A549 (cell line): ENCODE data around the gene ACAD10. TPM values are rescaled to one million over a fixed set of nuclear protein-coding genes. Genes with fewer than 3 reads are reported as not detected.
A peak's percentile ranks its signal among the peaks of the same experiment; 100 is the strongest.
"Not testable (repeated sequence)": the region's sequence is repeated elsewhere in the genome, so short reads cannot be mapped to it uniquely, and the experiment has no call there.

Source experiments
- ATAC-seq, 2 experiments: fragments of 200-7000 bp in 1 of 2; fragments of >200 bp in 1 of 2; cut with Nextera tagmentation in 1 of 2; cut with Tn5 transposase in 1 of 2; 3 replicates each; pipeline versions ENCODE4 v1.8.0 to v1.9.1; 2018 to 2020; ENCODE audit warnings: mild to moderate bottlenecking in 1 of 2, moderate library complexity in 1 of 2
- CTCF ChIA-PET: fragments of 300-600 bp; sonication (Branson Sonifier 250); formaldehyde crosslinking; extraction: SDS; loops from one replicate; lab custom pipeline; 2021; ENCODE audit warnings: antibody characterized with exemption, inconsistent platforms; lab: Yijun Ruan, JAX
- POLR2A ChIA-PET: fragments of 350-600 bp; formaldehyde crosslinking; extraction: SDS; loops from one replicate; lab custom pipeline; 2021; ENCODE audit warnings: antibody characterized with exemption, inconsistent platforms; lab: Yijun Ruan, JAX
- DNase-seq, 2 experiments: peaks; one replicate each; pipeline versions ENCODE4 v3.0.0 to v3.0.0-alpha.2; 2011 to 2016; ENCODE audit warnings: low read depth in 1 of 2, low spot score in 1 of 2
- FAIRE-seq: peaks from 2 replicates; lab custom pipeline; 2011; peaks lifted over from hg19 to GRCh38; lab: Jason Lieb, UNC
- H3K27ac ChIP-seq, 2 experiments: fragments of >200 bp; sonication (Bioruptor Twin); formaldehyde crosslinking; 3 replicates each; pipeline ENCODE4 v1.5.1; 2016 to 2017
- H3K4me1 ChIP-seq: fragments of >200 bp; sonication (Bioruptor Twin); formaldehyde crosslinking; 3 replicates; pipeline ENCODE4 v1.6.1; 2016
- H3K4me2 ChIP-seq: fragments of >200 bp; sonication (Bioruptor Twin); formaldehyde crosslinking; 3 replicates; pipeline ENCODE4 v1.6.1; 2016
- H3K4me3 ChIP-seq: fragments of >200 bp; sonication (Bioruptor Twin); formaldehyde crosslinking; 3 replicates; pipeline ENCODE4 v1.5.1; 2016
- H3K9me3 ChIP-seq: fragments of >200 bp; sonication (Bioruptor Twin); formaldehyde crosslinking; 3 replicates; pipeline ENCODE4 v1.6.1; 2016
- BHLHE40 ChIP-seq: IDR thresholded peaks from 2 replicates; pipeline ENCODE4 v1.6.1; 2012; ENCODE audit warnings: low read depth, low read length, inconsistent platforms
- CHD2 ChIP-seq: fragments of 150-350 bp; IDR thresholded peaks from 2 replicates; pipeline ENCODE4 v1.6.1; 2014; ENCODE audit warnings: low read length; ENCODE audit not compliant: partially characterized antibody
- EHF ChIP-seq: fragments of 250-450 bp; sonication (Bioruptor Pico); IDR thresholded peaks from 2 replicates; pipeline ENCODE4 v1.5.0; 2020; ENCODE audit warnings: mild to moderate bottlenecking
- FOSB ChIP-seq: fragments of 250-450 bp; sonication (Bioruptor Pico); IDR thresholded peaks from 2 replicates; pipeline ENCODE4 v1.5.0; 2020; ENCODE audit warnings: mild to moderate bottlenecking, moderate library complexity
- HEYL ChIP-seq: fragments of 250-450 bp; sonication (Bioruptor Pico); IDR thresholded peaks from 2 replicates; pipeline ENCODE4 v1.8.0; 2021; ENCODE audit warnings: mild to moderate bottlenecking, moderate library complexity
- HOXA7 ChIP-seq: fragments of 250-450 bp; sonication (Bioruptor Pico); IDR thresholded peaks from 2 replicates; pipeline ENCODE4 v1.5.0; 2020; ENCODE audit warnings: mild to moderate bottlenecking, moderate library complexity
- JUN ChIP-seq, 2 experiments: fragments of >200 bp; sonication (Bioruptor Twin); formaldehyde crosslinking; IDR thresholded peaks; 2 replicates in 1 of 2; 3 replicates in 1 of 2; pipeline ENCODE4 v1.6.1; 2016 to 2017
- KDM1A ChIP-seq: fragments of 200-600 bp; sonication (generic); IDR thresholded peaks from 2 replicates; pipeline ENCODE4 v1.6.1; 2016; ENCODE audit warnings: low read depth, mild to moderate bottlenecking
- KDM5A ChIP-seq: fragments of 200-600 bp; sonication (generic); IDR thresholded peaks from 2 replicates; pipeline ENCODE4 v1.6.1; 2016; ENCODE audit warnings: antibody characterized with exemption, mild to moderate bottlenecking
- MAZ ChIP-seq: fragments of 150-350 bp; IDR thresholded peaks from 2 replicates; pipeline ENCODE4 v1.6.1; 2014; ENCODE audit warnings: antibody characterized with exemption, low read depth, low read length, borderline replicate concordance
- MYC ChIP-seq: IDR thresholded peaks from 2 replicates; pipeline ENCODE4 v1.6.1; 2012; ENCODE audit warnings: mild to moderate bottlenecking, inconsistent platforms, low read length, improper control_type of control experiment, borderline replicate concordance
- NPAS2 ChIP-seq: fragments of 250-450 bp; sonication (Bioruptor Pico); IDR thresholded peaks from 2 replicates; pipeline ENCODE4 v1.8.0; 2022; ENCODE audit warnings: mild to moderate bottlenecking, moderate library complexity, borderline replicate concordance
- POLR2A ChIP-seq: IDR thresholded peaks from 2 replicates; pipeline ENCODE4 v1.6.1; 2012; ENCODE audit warnings: mild to moderate bottlenecking, low read length
- RARB ChIP-seq: fragments of 250-450 bp; sonication (Bioruptor Pico); IDR thresholded peaks from 2 replicates; pipeline ENCODE4 v1.8.0; 2021; ENCODE audit warnings: mild to moderate bottlenecking, moderate library complexity
- ZC3H11A ChIP-seq: fragments of 450-650 bp; IDR thresholded peaks from 2 replicates; pipeline ENCODE4 v1.6.1; 2014; ENCODE audit warnings: antibody characterized with exemption, mild to moderate bottlenecking
- WGBS: methylation state at CpG from one replicate; pipeline ENCODE4 v1.1.6; 2017; ENCODE audit errors: missing lambda C conversion rate; 5-methylcytosine and 5-hydroxymethylcytosine counted together
- polyA plus RNA-seq, 4 experiments: library from polyadenylated mRNA; depleted of rRNA in 3 of 4; stranded (reverse); fragments of >200 nt; fragmentation: RNase III in 1 of 4; extraction: RNeasy Plus Mini Kit Qiagen cat#74134 plus additional on column Dnase treatment in 1 of 4; gene quantifications; 2 replicates in 3 of 4; 3 replicates in 1 of 4; pipeline ENCODE4 v1.2.3, GENCODE V29; 2011 to 2017
- TF ChIP-seq, protein P1 (sequence below): fragments of >200 bp; sonication (Bioruptor Twin); formaldehyde crosslinking; IDR thresholded peaks from 3 replicates; pipeline ENCODE4 v1.6.1; 2016
- TF ChIP-seq, protein P2 (sequence below): fragments of 150-350 bp; IDR thresholded peaks from 2 replicates; pipeline ENCODE4 v1.6.1; 2014; ENCODE audit warnings: low read depth, mild to moderate bottlenecking, low read length
- TF ChIP-seq, protein P3 (sequence below): IDR thresholded peaks from 2 replicates; pipeline ENCODE4 v1.6.1; 2012
- TF ChIP-seq, protein P4 (sequence below): IDR thresholded peaks from 2 replicates; pipeline ENCODE4 v1.6.1; 2012

Gene ACAD10
- polyA plus RNA-seq, 2 of the 4 experiments (the other 2 are of a cell fraction) = 15.1 to 22.0 TPM

DNA sequence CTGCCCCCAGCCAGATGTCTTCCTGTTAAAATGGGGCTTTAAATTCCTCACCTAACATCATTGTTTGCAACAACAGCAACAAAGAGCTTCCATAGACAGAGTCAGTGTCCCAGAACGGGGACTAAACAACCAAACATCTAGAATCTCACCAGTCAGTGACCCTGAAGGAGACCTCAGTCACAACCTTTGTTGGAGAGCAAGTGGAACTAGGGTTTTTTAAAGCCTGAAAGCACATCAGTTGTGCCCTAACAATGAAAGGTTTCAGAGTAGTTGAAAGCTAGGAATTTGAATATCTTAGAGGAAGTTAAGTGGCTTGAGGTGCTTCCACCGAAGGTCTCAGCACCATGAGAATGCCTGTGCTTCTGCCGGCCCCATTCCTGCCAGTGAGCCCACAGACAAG lies 75.9 kb downstream of the ACAD10 start:
- H3K27ac ChIP-seq = no peak overlapping the region
- H3K4me2 ChIP-seq = no peak overlapping the region
- FAIRE-seq (no peak), DNase-seq (no peak), ATAC-seq (no peak)
- 74% methylated on average over 3 of the region's 3 CpGs for WGBS
- TF ChIP-seq NPAS2 (CRISPR knock-in tag) = no peak
- TF ChIP-seq RARB (CRISPR knock-in tag) = no peak
- TF ChIP-seq HEYL = no peak
- TF ChIP-seq, protein P1, sequence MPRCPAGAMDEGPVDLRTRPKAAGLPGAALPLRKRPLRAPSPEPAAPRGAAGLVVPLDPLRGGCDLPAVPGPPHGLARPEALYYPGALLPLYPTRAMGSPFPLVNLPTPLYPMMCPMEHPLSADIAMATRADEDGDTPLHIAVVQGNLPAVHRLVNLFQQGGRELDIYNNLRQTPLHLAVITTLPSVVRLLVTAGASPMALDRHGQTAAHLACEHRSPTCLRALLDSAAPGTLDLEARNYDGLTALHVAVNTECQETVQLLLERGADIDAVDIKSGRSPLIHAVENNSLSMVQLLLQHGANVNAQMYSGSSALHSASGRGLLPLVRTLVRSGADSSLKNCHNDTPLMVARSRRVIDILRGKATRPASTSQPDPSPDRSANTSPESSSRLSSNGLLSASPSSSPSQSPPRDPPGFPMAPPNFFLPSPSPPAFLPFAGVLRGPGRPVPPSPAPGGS = no peak
- TF ChIP-seq HOXA7 (CRISPR knock-in tag) = no peak
- no peak for TF ChIP-seq MAZ
- no peak for TF ChIP-seq KDM1A
- no peak for TF ChIP-seq FOSB (CRISPR knock-in tag)
- no peak for TF ChIP-seq KDM5A
- no peak for TF ChIP-seq BHLHE40
- no peak overlapping the region for H3K4me3 ChIP-seq
- H3K9me3 ChIP-seq = no peaks in the 10 kb centered on the region
- CTCF ChIA-PET = interaction anchor here (0.7 to 12.9 kb wide), 3 partner anchors 9 to 51 kb away, joined by 3 to 150 read pairs (median 31); no protein-coding TSS in a partner anchor
- peaks cover 5% of the 10 kb centered on the region; the same call in 1 of the 3 replicates for H3K4me1 ChIP-seq
- POLR2A ChIA-PET = no interaction called here

GRCh38 chr12:111763552-111763951 lies 77.7 kb downstream of the ACAD10 start:
- ATAC-seq, H3K4me3 ChIP-seq, H3K4me2 ChIP-seq, H3K27ac ChIP-seq, DNase-seq, FAIRE-seq, H3K9me3 ChIP-seq: not testable (repeated sequence)
- ChIA-PET CTCF (interaction anchor here (0.6 to 12.9 kb wide), 4 partner anchors 11 to 50 kb away, joined by 3 to 150 read pairs (median 18); no protein-coding TSS in a partner anchor), POLR2A (interaction anchor here (1.6 kb wide), 1 partner anchor 78 kb away, joined by 6 read pairs; the partner anchor contains the start of genes ACAD10 and BRAP)
- H3K4me1 ChIP-seq = peaks cover 15% of the 10 kb centered on the region
- WGBS = 85% methylated on average over 10 of the region's 10 CpGs

DNA sequence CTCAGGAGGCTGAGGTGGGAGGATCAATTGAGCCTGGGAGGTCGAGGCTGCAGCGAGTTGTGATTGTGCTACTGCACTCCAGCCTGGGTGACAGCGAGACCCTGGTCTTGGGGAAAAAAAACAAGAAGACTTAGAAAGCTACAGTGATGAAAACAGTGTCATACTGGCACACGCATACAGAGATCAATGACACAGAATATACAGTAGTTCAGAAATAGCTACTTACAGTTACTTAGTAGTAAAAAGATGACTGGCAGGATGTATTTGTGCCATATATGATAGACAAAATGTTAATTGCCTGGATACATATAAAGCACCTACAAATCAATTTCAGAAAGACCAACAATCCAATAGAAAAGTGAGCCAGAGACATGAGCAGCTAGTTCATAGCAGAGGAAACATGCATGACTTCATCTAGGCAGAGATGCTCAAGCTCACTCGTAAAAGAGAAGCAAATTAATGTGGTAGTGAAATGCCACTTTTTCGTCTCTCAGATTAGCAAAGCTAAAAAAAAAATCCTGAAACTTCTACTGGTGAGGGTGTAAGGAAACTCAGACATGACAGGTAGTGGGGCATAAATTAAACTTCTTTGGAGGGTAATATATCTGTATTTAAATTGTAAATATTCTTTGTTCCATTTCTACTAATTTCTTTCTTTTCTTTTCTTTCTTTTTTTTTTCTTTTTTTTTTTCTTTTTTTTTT lies 78.4 kb downstream of the ACAD10 start:
- H3K27ac ChIP-seq = no peak overlapping the region
- ATAC-seq = no peak
- no peak overlapping the region for H3K4me3 ChIP-seq
- no peak for DNase-seq
- FAIRE-seq = no peak
- peaks cover 22% of the 10 kb centered on the region for H3K4me1 ChIP-seq
- POLR2A ChIA-PET = interaction anchor here (0.7 to 1.6 kb wide), 2 partner anchors 28 to 79 kb away, joined by 6 read pairs; partner anchors contain the start of genes ACAD10 and BRAP
- WGBS = 81% methylated on average over 6 of the region's 6 CpGs
- CTCF ChIA-PET = interaction anchor here (0.6 to 12.9 kb wide), 4 partner anchors 12 to 199 kb away, joined by 3 to 150 read pairs (median 17); no protein-coding TSS in a partner anchor
- H3K9me3 ChIP-seq = no peaks in the 10 kb centered on the region
- TF ChIP-seq, protein P2, sequence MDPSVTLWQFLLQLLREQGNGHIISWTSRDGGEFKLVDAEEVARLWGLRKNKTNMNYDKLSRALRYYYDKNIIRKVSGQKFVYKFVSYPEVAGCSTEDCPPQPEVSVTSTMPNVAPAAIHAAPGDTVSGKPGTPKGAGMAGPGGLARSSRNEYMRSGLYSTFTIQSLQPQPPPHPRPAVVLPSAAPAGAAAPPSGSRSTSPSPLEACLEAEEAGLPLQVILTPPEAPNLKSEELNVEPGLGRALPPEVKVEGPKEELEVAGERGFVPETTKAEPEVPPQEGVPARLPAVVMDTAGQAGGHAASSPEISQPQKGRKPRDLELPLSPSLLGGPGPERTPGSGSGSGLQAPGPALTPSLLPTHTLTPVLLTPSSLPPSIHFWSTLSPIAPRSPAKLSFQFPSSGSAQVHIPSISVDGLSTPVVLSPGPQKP = no peak
- H3K4me2 ChIP-seq = no peak overlapping the region

GRCh38 chr12:111766608-111767361 lies 80.9 kb downstream of the ACAD10 start, which contains the start of gene ALDH2:
Gene ALDH2, plus strand, starts transcription at chr12:111766933. Its CDS starts 50 bp downstream, at chr12:111766983.
- POLR2A ChIA-PET = interaction anchor here (0.6 to 0.9 kb wide), 4 partner anchors 9 to 46 kb away, joined by 3 to 7 read pairs (median 4); no protein-coding TSS in a partner anchor
- WGBS = 4% methylated on average over 28 of the region's 73 CpGs
- CTCF ChIA-PET = interaction anchor here (0.8 to 2.0 kb wide), 2 partner anchors 13 to 46 kb away, joined by 3 to 6 read pairs; no protein-coding TSS in a partner anchor
- peak; percentile 89 to 95 for ATAC-seq
- Histone ChIP-seq H3K27ac (peak within 1 kb of the TSS; percentile 81 to 95), H3K4me1 (peaks cover 26% of the 10 kb centered on the region), H3K4me3 (peak within 1 kb of the TSS; percentile 71), H3K4me2 (peak within 1 kb of the TSS; percentile 86), H3K9me3 (no peaks in the 10 kb centered on the region)
- no peak for FAIRE-seq
- DNase-seq = peak; percentile 57 to 85
- TF ChIP-seq EHF (CRISPR knock-in tag) = no peak
- TF ChIP-seq, protein P1 = no peak; the same call in 1 of the 3 replicates
- TF ChIP-seq JUN (IDR thresholded peaks at IDR 0.05) = peak in 1 of 2 experiments; percentile 62; a peak in 1 of 5 replicates
- peak; percentile 73 for TF ChIP-seq POLR2A
- TF ChIP-seq, protein P3, sequence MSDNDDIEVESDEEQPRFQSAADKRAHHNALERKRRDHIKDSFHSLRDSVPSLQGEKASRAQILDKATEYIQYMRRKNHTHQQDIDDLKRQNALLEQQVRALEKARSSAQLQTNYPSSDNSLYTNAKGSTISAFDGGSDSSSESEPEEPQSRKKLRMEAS = peak; percentile 35; the same call in 1 of the 2 replicates
- TF ChIP-seq CHD2 = no peak
- TF ChIP-seq ZC3H11A = no peak
- TF ChIP-seq HOXA7 (CRISPR knock-in tag) = no peak
- TF ChIP-seq, protein P4, sequence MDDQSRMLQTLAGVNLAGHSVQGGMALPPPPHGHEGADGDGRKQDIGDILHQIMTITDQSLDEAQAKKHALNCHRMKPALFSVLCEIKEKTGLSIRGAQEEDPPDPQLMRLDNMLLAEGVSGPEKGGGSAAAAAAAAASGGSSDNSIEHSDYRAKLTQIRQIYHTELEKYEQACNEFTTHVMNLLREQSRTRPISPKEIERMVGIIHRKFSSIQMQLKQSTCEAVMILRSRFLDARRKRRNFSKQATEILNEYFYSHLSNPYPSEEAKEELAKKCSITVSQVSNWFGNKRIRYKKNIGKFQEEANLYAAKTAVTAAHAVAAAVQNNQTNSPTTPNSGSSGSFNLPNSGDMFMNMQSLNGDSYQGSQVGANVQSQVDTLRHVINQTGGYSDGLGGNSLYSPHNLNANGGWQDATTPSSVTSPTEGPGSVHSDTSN = no peak
- 0 out of 2 replicates have a peak, but pooled peaks have one; percentile 32 for TF ChIP-seq MYC
